Measurements from ENCODE around the gene VWA5B2. TPM values are rescaled to one million over a fixed set of nuclear protein-coding genes. Genes with fewer than 3 reads are reported as not detected.

VWA5B2 gene
- total and polyA plus RNA-seq, 2 of the 13 experiments (the other 11 are each of a cell fraction or from before 2014, with no cell fraction given): 0.03 to 0.04 TPM

DNA sequence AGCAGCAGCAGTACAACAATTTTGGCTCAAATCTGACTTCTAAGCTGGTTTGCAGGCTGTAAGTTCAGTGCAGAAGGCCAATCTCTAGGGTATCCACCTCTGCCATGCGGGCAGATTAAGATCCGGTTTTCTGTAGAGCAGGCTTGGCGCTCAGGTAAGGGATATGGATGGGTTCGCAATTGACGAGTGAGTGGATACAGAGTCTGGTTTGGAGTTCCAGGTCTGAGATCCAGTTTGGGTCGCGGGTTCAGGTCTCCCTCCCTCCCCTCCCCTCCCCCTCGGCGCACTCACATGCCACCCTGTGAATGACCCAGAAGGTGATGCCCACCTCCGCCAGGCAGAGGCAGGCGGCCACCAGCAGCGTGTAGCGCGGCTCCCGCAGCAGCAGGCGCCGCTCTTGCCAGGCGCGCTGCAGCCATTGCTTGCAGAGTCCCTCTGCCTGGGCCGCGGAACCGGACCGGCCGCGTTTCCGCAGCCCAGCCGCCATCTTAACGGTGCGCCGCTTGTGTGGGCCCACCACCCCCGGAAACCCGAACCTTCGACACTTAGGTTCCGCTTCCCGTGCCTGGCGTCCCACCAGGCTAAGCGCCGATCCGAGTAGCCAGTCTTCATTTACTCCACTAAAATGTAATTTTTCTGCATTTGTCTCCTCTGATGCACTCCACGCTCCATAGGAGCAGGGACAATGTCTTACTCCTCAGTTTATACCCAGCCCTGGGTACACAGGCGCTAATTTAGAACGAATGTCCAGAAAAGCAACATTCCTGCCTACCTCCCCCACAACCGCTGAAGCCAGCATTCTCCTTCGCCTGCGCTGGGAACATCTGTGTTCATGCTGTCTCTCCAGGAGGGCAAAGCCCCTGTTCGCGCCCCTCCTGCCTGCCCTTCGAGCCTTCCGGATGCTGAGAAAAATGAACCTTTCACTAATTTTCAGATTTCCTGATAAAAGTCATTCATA is 19.3 kb downstream of the VWA5B2 start, which contains the start of gene ALG3 (continued):
- TF ChIP-seq ZNF766 (CRISPR knock-in tag; IDR thresholded peaks at IDR 0.05; ENCODE audit: borderline replicate concordance): peak; percentile 77; the same call in 1 of the 2 replicates
- no peak for TF ChIP-seq ZNF432 (CRISPR knock-in tag; IDR thresholded peaks at IDR 0.05; ENCODE audit: borderline replicate concordance)
- TF ChIP-seq, protein P1, sequence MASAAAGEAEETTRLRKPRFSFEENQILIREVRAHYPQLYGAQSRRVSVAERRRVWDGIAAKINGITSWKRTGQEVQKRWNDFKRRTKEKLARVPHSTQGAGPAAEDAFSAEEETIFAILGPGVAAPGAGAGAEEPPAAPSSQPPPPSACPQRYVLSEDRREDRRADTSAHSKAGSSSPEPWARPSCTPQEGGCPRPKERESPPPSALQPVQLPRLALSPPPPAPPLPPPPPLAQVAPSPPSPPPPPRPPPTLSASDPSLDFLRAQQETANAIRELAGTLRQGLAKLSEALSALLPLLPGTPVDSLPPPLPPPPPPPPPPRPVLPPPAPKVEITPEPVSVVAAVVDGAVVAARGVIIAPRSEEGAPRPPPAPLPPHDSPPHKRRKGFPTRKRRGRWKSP (CRISPR knock-in tag; IDR thresholded peaks at IDR 0.05): no peak
- no peak for TF ChIP-seq TOPORS (CRISPR knock-in tag; IDR thresholded peaks at IDR 0.05)
- TF ChIP-seq ZFX (CRISPR knock-in tag; IDR thresholded peaks at IDR 0.05; ENCODE audit: low read depth): peak; percentile 93
- TF ChIP-seq ZNF749 (CRISPR knock-in tag; IDR thresholded peaks at IDR 0.05; ENCODE audit: borderline replicate concordance): peak; percentile 46; the same call in 1 of the 2 replicates
- TF ChIP-seq ATF7 (IDR thresholded peaks at IDR 0.05): no peak
- 0 out of 2 replicates have a peak, but pooled peaks have one; percentile 33 for TF ChIP-seq ATF7 (CRISPR knock-in tag; IDR thresholded peaks at IDR 0.05)
- TF ChIP-seq, protein P2, sequence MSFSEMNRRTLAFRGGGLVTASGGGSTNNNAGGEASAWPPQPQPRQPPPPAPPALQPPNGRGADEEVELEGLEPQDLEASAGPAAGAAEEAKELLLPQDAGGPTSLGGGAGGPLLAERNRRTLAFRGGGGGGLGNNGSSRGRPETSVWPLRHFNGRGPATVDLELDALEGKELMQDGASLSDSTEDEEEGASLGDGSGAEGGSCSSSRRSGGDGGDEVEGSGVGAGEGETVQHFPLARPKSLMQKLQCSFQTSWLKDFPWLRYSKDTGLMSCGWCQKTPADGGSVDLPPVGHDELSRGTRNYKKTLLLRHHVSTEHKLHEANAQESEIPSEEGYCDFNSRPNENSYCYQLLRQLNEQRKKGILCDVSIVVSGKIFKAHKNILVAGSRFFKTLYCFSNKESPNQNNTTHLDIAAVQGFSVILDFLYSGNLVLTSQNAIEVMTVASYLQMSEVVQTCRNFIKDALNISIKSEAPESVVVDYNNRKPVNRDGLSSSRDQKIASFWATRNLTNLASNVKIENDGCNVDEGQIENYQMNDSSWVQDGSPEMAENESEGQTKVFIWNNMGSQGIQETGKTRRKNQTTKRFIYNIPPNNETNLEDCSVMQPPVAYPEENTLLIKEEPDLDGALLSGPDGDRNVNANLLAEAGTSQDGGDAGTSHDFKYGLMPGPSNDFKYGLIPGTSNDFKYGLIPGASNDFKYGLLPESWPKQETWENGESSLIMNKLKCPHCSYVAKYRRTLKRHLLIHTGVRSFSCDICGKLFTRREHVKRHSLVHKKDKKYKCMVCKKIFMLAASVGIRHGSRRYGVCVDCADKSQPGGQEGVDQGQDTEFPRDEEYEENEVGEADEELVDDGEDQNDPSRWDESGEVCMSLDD (CRISPR knock-in tag; IDR thresholded peaks at IDR 0.05; ENCODE audit: borderline replicate concordance): no peak
- TF ChIP-seq ZNF737 (CRISPR knock-in tag; IDR thresholded peaks at IDR 0.05; ENCODE audit: borderline replicate concordance): no peak
- TF ChIP-seq ZNF138 (CRISPR knock-in tag; IDR thresholded peaks at IDR 0.05; ENCODE audit: low read depth): no peak; the same call in 1 of the 2 replicates
- TF ChIP-seq, protein P3, sequence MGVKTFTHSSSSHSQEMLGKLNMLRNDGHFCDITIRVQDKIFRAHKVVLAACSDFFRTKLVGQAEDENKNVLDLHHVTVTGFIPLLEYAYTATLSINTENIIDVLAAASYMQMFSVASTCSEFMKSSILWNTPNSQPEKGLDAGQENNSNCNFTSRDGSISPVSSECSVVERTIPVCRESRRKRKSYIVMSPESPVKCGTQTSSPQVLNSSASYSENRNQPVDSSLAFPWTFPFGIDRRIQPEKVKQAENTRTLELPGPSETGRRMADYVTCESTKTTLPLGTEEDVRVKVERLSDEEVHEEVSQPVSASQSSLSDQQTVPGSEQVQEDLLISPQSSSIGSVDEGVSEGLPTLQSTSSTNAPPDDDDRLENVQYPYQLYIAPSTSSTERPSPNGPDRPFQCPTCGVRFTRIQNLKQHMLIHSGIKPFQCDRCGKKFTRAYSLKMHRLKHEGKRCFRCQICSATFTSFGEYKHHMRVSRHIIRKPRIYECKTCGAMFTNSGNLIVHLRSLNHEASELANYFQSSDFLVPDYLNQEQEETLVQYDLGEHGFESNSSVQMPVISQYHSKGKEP (CRISPR knock-in tag; IDR thresholded peaks at IDR 0.05): peak; percentile 76; the same call in 1 of the 2 replicates
- TF ChIP-seq, protein P4, sequence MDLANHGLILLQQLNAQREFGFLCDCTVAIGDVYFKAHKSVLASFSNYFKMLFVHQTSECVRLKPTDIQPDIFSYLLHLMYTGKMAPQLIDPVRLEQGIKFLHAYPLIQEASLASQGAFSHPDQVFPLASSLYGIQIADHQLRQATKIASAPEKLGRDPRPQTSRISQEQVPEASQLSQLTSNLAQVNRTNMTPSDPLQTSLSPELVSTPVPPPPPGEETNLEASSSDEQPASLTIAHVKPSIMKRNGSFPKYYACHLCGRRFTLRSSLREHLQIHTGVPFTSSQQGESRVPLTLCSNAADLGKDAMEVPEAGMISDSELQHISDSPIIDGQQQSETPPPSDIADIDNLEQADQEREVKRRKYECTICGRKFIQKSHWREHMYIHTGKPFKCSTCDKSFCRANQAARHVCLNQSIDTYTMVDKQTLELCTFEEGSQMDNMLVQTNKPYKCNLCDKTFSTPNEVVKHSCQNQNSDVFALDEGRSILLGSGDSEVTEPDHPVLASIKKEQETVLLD (CRISPR knock-in tag; IDR thresholded peaks at IDR 0.05; ENCODE audit: low read depth): peak; percentile 87
- 0 out of 2 replicates have a peak, but pooled peaks have one; percentile 71 for TF ChIP-seq GPN1 (CRISPR knock-in tag; IDR thresholded peaks at IDR 0.05; ENCODE audit: borderline replicate concordance)
- 0 out of 2 replicates have a peak, but pooled peaks have one; percentile 86 for TF ChIP-seq ZNF674 (CRISPR knock-in tag; IDR thresholded peaks at IDR 0.05; ENCODE audit: low read depth)
- no peak for TF ChIP-seq SSRP1 (CRISPR knock-in tag; IDR thresholded peaks at IDR 0.05)
- TF ChIP-seq ZNF329 (CRISPR knock-in tag; IDR thresholded peaks at IDR 0.05; ENCODE audit: low read depth): no peak

Measured in HepG2 (cell line).